CD4-positive, alpha-beta T cell (primary cell): ENCODE data around the gene TDRD10. TPM values are rescaled to one million over a fixed set of nuclear protein-coding genes. Genes with fewer than 3 reads are reported as not detected.

Source experiments
- ATAC-seq: fragments of 200-7000 bp; cut with Tn5 transposase; one replicate; pipeline ENCODE4 v1.10.0; 2022; ENCODE audit warnings: mild to moderate bottlenecking; ENCODE audit not compliant: poor library complexity
- CTCF ChIA-PET: fragments of 350-600 bp; sonication (Branson Sonifier 250); formaldehyde crosslinking; loops from one replicate; lab custom pipeline; 2021; ENCODE audit warnings: antibody characterized with exemption, inconsistent platforms; lab: Charles Lee
- POLR2A ChIA-PET: fragments of 350-600 bp; sonication (Branson Sonifier 250); formaldehyde crosslinking; loops from one replicate; lab custom pipeline; 2021; ENCODE audit warnings: antibody characterized with exemption, inconsistent platforms; lab: Charles Lee
- DNase-seq, 14 experiments: peaks; one replicate each; pipeline ENCODE4 v3.0.0-alpha.2; 2013 to 2020; ENCODE audit warnings: mixed read lengths in 2 of 14
- H3K27ac ChIP-seq, 2 donors: one replicate each; pipeline versions ENCODE4 v1.5.1 to v1.7.0; 2013; ENCODE audit warnings: low read length in 2 of 2, low read depth in 1 of 2, mild to moderate bottlenecking in 1 of 2
- H3K27me3 ChIP-seq, 2 experiments: 1 replicate in 1 of 2; 2 replicates in 1 of 2; pipeline versions ENCODE4 v1.6.1 to v1.7.0; 2013; ENCODE audit warnings: low read length in 2 of 2, control low read depth in 1 of 2, mild to moderate bottlenecking in 1 of 2, moderate library complexity in 1 of 2; ENCODE audit not compliant: insufficient read depth in 2 of 2, control insufficient read depth in 1 of 2
- H3K36me3 ChIP-seq: one replicate; pipeline ENCODE4 v1.6.1; 2013; ENCODE audit warnings: low read length, control low read depth; ENCODE audit not compliant: insufficient read depth
- H3K4me1 ChIP-seq: one replicate; pipeline ENCODE4 v1.6.1; 2013; ENCODE audit warnings: low read length, control low read depth; ENCODE audit not compliant: insufficient read depth
- H3K4me3 ChIP-seq: one replicate; pipeline ENCODE4 v1.5.1; 2013; ENCODE audit warnings: mild to moderate bottlenecking, low read length, moderate library complexity
- H3K9me3 ChIP-seq, 2 experiments: 1 replicate in 1 of 2; 2 replicates in 1 of 2; pipeline versions ENCODE4 v1.6.1 to v1.7.0; 2013; ENCODE audit warnings: low read length in 2 of 2, mild to moderate bottlenecking in 2 of 2, control low read depth in 1 of 2, moderate library complexity in 1 of 2; ENCODE audit not compliant: control insufficient read depth in 1 of 2, insufficient read depth in 1 of 2
- H3K27ac Mint-ChIP-seq: one replicate; pipeline ENCODE4 v1.8.0; 2020; ENCODE audit warnings: mixed read lengths
- H3K27me3 Mint-ChIP-seq: one replicate; pipeline ENCODE4 v1.8.0; 2021; ENCODE audit warnings: mixed read lengths
- H3K36me3 Mint-ChIP-seq: one replicate; pipeline ENCODE4 v1.8.0; 2021; ENCODE audit warnings: low read depth, mixed read lengths
- H3K4me1 Mint-ChIP-seq: one replicate; pipeline ENCODE4 v1.8.0; 2021; ENCODE audit warnings: low read depth, mixed read lengths
- H3K4me3 Mint-ChIP-seq: one replicate; pipeline ENCODE4 v1.8.0; 2020; ENCODE audit warnings: mild to moderate bottlenecking, mixed read lengths
- H3K9me3 Mint-ChIP-seq: one replicate; pipeline ENCODE4 v1.8.0; 2020; ENCODE audit warnings: mixed read lengths
- intact Hi-C, 2 experiments: fragments of 100-400 bp; cut with DNase I in 1 of 2; cut with micrococcal nuclease in 1 of 2; formaldehyde crosslinking; loops; one replicate each; pipeline versions ENCODE4 v1.15.1 to v1.9.0; 2023 to 2025; cut with DNase I, micrococcal nuclease
- total RNA-seq, 174 experiments: library from RNA in 2 of 174; stranded (reverse) in 2 of 174; gene quantifications; one replicate each; pipeline ENCODE4 v1.2.3 and lab custom pipeline; 2021 to 2026
- TF ChIP-seq, protein P1 (sequence below): fragments of 200-600 bp; IDR thresholded peaks from one replicate; pipeline ENCODE4 v1.8.0; 2022; ENCODE audit warnings: antibody characterized with exemption, mild to moderate bottlenecking

Gene TDRD10
- total RNA-seq, 2 experiments from 2014 or later: not detected

DNA sequence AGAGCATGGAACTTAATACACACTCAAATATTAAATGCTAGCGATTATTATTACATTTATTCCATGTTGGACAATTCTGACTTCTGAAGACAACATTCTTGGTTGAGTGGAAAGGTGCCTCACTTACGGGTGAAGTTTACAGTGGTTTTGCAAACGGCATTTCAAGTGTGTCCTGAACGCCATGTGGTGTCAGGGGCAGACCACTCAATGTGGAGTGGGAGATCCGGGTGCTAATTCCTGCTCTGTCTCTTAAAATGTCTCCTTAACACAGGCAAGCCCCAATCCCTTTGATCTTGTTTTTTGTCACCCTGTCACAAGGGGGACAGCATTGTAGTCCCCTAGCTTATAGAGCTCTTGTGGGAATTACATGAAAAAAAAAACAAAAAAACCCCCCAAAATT lies 5.6 kb upstream of the TDRD10 start:
- Mint-ChIP-seq H3K4me3 (no peak overlapping the region), H3K9me3 (no peaks in the 10 kb centered on the region)
- CTCF ChIA-PET: interaction anchor here (2.9 kb wide), 1 partner anchor 16 kb away, joined by 11 read pairs; no protein-coding TSS in a partner anchor

GRCh38 chr1:154497026-154497806 lies 4.8 kb upstream of the TDRD10 start:
- H3K27me3 Mint-ChIP-seq: peaks cover 28% of the 10 kb centered on the region
- peak overlapping the region; percentile 17 for H3K4me3 Mint-ChIP-seq
- peak overlapping the region; percentile 61 for H3K27ac Mint-ChIP-seq
- H3K4me1 Mint-ChIP-seq: peaks cover 52% of the 10 kb centered on the region
- no peaks in the 10 kb centered on the region for H3K36me3 Mint-ChIP-seq
- ChIA-PET POLR2A (interaction anchor here (1.4 kb wide), 1 partner anchor 32 kb away, joined by 4 read pairs; no protein-coding TSS in a partner anchor), CTCF (interaction anchor here (2.9 kb wide), 1 partner anchor 17 kb away, joined by 11 read pairs; no protein-coding TSS in a partner anchor)
- TF ChIP-seq, protein P1, sequence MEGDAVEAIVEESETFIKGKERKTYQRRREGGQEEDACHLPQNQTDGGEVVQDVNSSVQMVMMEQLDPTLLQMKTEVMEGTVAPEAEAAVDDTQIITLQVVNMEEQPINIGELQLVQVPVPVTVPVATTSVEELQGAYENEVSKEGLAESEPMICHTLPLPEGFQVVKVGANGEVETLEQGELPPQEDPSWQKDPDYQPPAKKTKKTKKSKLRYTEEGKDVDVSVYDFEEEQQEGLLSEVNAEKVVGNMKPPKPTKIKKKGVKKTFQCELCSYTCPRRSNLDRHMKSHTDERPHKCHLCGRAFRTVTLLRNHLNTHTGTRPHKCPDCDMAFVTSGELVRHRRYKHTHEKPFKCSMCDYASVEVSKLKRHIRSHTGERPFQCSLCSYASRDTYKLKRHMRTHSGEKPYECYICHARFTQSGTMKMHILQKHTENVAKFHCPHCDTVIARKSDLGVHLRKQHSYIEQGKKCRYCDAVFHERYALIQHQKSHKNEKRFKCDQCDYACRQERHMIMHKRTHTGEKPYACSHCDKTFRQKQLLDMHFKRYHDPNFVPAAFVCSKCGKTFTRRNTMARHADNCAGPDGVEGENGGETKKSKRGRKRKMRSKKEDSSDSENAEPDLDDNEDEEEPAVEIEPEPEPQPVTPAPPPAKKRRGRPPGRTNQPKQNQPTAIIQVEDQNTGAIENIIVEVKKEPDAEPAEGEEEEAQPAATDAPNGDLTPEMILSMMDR: no peak
- H3K27ac ChIP-seq: peak overlapping the region in 1 of 2 donors; percentile 44
- peaks cover 35% of the 10 kb centered on the region for H3K4me1 ChIP-seq
- H3K36me3 ChIP-seq: no peaks in the 10 kb centered on the region
- peaks cover 10 to 25% of the 10 kb centered on the region in 2 experiments for H3K27me3 ChIP-seq
- no peaks in the 10 kb centered on the region for H3K9me3 ChIP-seq
- H3K9me3 Mint-ChIP-seq: no peaks in the 10 kb centered on the region
- ATAC-seq: peak; percentile 70
- no peak overlapping the region for H3K4me3 ChIP-seq
- intact Hi-C loops: no loop called here
- peak in 4 of 14 experiments; percentile 16 to 27 (median 21) for DNase-seq

More for the DNA sequence above, 5.6 kb upstream of the TDRD10 start:
- no peaks in the 10 kb centered on the region for H3K9me3 ChIP-seq
- H3K4me3 ChIP-seq: no peak overlapping the region
- Mint-ChIP-seq H3K27ac (peak overlapping the region; percentile 61), H3K36me3 (no peaks in the 10 kb centered on the region), H3K27me3 (peaks cover 26% of the 10 kb centered on the region), H3K4me1 (peaks cover 55% of the 10 kb centered on the region)
- TF ChIP-seq, protein P1: no peak
- DNase-seq (no peak), ATAC-seq (no peak)
- intact Hi-C loops: no loop called here
- peaks cover 32% of the 10 kb centered on the region for H3K4me1 ChIP-seq
- H3K36me3 ChIP-seq: no peaks in the 10 kb centered on the region
- H3K27me3 ChIP-seq: peaks cover 9 to 19% of the 10 kb centered on the region in 2 experiments
- no peak overlapping the region for H3K27ac ChIP-seq
- POLR2A ChIA-PET: interaction anchor here (1.4 kb wide), 1 partner anchor 31 kb away, joined by 4 read pairs; no protein-coding TSS in a partner anchor

DNA sequence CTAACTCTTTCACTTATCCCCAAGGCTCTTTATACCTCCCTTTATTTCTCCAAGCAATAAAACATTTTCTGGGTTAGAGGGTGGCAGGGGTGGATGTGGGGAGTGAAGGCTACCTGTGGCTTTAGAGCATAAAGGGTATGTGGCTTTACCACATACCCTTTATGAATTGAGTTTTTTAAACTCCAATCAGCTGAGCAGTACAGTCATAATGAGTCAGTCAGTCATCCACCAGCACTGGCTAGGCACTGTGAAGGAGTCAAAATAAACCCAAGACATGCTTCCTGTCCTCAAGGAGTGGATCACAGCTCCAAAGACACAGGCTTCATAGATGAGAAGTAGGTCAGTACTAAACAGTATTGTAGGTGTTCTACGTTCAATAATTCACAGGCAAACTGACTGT lies 2.6 kb upstream of the TDRD10 start:
- ChIA-PET CTCF (no interaction called here), POLR2A (interaction anchor here (0.6 kb wide), 1 partner anchor 544 kb away, joined by 3 read pairs; no protein-coding TSS in a partner anchor)
- no peak overlapping the region for H3K4me3 Mint-ChIP-seq
- H3K9me3 ChIP-seq: peaks cover 0 to 9% of the 10 kb centered on the region in 2 experiments
- peaks cover 26% of the 10 kb centered on the region for H3K4me1 ChIP-seq
- H3K36me3 ChIP-seq: no peaks in the 10 kb centered on the region
- H3K27ac ChIP-seq: no peak overlapping the region
- TF ChIP-seq, protein P1: no peak
- H3K27me3 Mint-ChIP-seq: peaks cover 45% of the 10 kb centered on the region
- no peaks in the 10 kb centered on the region for H3K9me3 Mint-ChIP-seq
- intact Hi-C loops: no loop called here
- DNase-seq (no peak), ATAC-seq (no peak)
- no peak overlapping the region for H3K27ac Mint-ChIP-seq
- H3K4me1 Mint-ChIP-seq: peaks cover 39% of the 10 kb centered on the region
- no peaks in the 10 kb centered on the region for H3K36me3 Mint-ChIP-seq
- H3K4me3 ChIP-seq: no peak overlapping the region
- H3K27me3 ChIP-seq: peaks cover 25 to 45% of the 10 kb centered on the region in 2 experiments
